DMS53 (cell line): ENCODE data around the gene USP9X.
"Not testable (repeated sequence)": the region's sequence is repeated elsewhere in the genome, so short reads cannot be mapped to it uniquely, and the experiment has no call there.

Source experiments
- DNase-seq: peaks from one replicate; lab custom pipeline; 2025; lab: John Stamatoyannopoulos, UW

USP9X gene

DNA sequence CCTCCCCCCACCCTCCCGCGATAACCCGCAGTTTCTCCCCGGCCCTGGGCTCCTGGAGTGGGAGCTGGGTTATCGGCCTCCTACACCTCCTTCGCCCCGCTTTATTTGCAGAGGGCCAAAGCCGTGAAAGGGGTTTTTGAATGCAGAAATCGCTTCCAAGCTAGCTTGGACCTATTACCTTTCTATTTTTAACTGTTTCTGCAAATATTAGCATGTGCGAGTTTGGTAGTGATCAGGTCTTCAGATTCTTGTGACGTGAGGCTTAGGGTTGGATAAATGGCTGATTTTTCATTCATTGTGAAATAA lies 1.3 kb downstream of the USP9X start:
- DNase-seq, result no peak

DNA sequence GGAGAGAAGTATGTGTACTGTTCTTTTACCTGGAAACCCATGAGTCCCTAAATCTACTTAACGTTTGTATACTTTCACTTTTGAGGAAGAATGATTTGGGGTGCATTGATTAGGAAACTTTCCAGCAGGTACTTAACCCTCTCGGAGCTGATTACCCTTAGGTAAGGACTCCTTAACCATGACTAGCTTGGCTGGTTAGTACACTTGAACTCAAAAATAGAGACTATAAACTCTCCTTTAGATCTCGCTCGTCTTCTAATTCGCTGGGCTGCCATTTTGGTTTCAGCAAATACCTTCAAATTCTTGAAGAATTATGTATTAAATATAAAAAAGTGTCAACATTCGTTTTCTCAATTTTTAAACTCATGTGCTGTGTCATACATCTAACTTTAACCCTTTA lies 2.0 kb downstream of the USP9X start:
- peak; percentile 26 for DNase-seq

DNA sequence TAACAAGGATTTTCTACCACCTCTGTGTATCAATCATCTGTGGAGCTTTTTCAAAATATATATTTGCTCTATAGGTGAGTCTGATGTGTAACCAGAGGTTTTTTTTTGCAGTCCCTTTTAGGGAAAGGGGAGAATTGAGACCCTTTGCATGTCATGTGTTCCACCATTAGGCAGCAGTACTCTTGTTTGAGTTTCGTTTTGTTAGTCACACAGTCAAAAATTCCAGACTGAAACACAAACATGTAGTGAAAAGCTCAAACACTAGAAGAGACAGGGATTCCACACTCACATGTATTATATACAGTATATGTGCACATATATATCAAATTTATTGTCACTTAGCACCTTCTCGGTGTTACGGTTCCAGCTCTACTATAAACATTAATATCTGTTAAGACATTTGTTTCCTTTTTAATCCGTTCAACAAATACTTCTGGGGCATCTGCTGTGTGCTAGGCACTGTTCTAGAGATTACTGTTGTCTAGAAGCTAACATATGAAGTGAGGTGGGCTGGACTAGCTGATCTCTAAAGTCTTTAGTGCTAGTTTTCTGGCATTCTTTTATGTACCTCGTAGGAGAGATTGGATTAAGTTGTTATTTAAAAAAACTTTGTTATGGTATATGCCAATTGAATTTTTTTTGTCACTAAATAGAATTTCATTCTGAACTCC lies 5.5 kb downstream of the USP9X start:
- DNase-seq, result peak; percentile 65

- DNase-seq, result no peak
These were observed 7.5 kb downstream of the USP9X start for GRCh38 chrX:41092776-41093175.

DNA sequence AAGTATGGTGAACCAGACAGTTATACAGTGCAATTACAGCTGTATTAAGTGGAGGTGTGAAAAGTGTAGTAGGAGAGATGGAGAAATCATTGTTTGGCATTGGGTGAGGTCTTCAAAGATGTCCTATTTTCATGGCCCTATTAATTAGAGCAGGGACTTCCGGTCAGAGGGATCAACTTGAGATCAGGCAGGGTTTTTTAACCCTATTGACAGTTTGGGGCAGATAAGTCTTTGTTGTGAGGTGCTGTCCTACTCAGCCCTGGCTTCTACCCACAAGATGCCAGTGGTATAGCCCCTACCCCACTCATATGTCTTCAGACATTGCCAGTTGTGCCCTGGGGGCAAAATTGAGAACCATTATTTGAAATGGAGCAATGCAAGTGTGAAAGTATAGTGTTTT lies 9.9 kb downstream of the USP9X start:
- DNase-seq, result no peak

DNA sequence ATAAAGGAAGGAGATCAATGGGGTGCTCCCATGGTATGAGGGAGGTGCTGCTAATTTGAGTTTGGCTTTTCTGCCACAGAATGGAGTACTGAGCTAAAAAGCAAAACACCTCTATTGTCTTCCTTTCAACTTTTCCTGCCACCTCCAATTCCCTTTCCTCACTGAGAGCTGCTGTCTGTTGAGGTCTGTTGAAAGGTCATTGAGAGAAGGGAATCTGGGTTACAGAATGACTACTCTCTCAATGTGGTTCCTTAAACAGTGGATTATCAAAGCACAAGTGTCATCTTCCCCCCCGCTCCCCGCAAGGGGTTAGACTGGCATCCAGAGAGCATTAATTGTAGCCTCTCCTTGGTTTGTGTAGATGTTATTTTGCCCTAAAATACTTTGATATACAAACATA lies 10.7 kb downstream of the USP9X start:
- DNase-seq, result no peak

- no peak for DNase-seq
These were observed 11.2 kb downstream of the USP9X start for GRCh38 chrX:41096339-41096955.

DNA sequence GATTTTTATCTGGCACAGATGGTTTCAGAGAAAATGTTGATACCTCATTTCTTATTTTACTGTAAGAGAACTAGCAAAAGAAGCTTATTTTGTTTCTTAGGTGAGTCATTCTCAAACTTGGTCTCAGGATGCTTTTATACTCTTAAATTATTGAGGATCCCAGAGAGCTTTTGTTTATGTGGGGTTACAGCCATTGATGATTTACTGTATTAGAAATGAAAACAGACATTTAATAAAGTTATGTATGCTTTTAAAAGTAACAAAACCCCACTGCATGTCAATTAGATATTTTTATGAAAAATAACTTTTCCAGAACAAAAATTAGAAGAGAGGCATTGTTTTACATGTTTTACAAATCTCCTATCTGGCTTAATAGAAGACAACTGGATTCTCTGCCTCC lies 12.1 kb downstream of the USP9X start:
- DNase-seq, result no peak

GRCh38 chrX:41100200-41100599 lies 15.0 kb downstream of the USP9X start:
- DNase-seq, result no peak

- DNase-seq, result no peak
These were observed 15.6 kb downstream of the USP9X start for GRCh38 chrX:41100819-41101218.

DNA sequence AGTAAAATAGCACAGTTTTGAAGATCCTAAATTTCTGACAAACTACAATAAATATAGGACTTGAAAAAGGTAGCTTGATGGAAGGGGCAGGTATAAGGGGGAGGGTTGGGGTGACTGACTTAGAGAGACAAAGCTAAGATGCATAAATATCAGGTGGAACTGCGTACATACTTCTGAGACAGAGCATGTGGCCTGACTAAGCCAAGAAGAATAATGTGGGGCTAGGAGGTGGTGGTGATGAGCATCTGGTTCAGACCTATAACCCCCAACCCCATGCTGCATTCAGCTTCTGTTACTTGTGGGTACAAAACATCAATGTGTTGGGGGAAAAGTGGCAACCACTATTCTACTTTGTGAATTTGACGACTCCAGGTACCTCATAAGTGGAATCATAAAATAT lies 19.8 kb downstream of the USP9X start:
- no peak for DNase-seq

- not testable (repeated sequence) for DNase-seq
These were observed 21.0 kb downstream of the USP9X start for GRCh38 chrX:41106257-41106656.

- DNase-seq, result peak; percentile 14
These were observed 22.8 kb downstream of the USP9X start for GRCh38 chrX:41108007-41108406.

DNA sequence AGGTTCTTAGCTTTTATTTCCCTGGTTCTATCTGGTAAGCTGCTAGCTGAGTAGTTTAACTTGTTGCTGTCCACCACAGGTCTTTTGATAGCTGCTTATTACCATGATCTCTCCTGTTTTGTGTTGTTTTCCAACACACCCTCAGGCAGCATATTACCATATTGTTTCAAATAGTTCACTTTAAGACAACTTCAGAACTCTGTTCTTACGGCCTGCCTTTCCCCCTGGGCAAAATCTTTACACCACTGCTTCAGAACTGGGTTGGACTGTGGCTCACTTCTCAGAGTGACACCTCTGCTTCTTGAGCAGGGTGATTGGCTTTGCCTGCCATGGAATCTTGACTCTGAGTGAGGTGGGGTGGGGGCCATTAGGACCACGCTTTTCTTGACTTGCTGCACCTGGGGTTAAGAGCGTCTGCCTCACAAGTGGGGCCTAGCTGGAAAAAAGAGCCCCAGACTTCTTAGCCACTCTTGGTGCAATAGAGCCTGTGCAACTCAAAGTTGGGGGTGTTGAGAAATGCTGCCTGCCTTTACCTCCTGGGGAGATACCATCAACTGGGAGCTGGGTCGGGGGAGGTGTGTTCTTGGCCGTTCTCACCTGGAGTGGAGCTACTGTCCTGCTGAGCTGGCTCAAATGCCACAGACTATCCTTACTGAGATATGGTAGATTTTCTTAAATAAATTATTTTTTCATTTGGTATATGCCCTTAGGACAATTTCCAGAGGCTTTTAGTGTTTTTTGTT lies 23.4 kb downstream of the USP9X start:
- DNase-seq, result no peak

DNA sequence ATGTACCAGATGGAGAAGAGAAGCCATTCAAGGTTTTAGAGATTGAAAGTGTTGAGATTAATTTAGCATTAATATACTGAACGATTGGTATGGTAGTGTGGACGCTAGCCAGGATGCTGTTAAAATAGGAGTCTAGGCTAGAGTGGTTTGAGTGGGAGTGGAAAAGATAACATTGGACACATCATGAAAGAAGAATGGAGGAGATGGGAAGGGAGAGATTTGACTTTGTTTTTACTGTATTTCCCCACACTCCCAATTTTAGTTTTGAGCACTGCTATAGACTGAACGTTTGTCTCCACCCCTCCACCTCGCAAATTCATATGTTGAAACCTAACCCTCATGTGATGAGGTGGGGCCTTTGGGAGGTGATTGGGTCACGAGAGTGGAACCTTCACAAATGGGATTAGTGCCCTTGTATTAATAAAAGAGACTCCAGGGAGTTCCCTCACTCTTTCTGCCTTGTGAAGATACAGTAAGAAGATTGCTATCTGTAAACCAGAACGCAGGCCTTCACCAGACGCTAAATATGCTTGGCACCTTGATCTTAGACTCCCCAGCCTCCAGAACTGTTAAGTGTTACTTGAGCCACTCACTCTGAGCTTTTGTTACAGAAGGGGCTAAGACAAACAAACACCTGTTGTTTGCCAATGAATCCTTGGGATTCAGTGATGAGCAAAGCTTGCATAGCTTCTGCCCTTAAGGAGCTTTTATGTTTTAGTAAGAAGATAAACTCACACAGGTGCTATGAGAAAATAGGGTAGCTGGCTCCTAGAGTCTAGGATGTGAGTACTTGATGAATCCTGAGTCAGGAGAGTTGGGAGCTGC lies 25.8 kb downstream of the USP9X start:
- DNase-seq, result peak; percentile 13

DNA sequence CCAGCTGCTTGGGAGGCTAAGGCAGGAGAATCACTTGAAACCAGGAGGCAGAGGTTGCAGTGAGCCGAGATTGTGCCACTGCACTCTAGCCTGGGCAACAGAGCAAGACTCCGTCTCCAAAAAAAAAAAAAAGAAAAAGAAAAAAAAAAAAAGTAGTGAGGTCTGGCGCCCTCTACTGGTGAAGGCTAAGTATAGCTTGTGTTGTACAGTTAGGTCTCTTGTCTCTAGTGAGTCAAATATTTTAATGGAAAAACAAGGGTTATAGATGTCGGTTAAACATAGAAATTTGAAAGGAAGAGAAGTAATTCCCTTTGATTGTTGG lies 29.8 kb downstream of the USP9X start:
- DNase-seq, result peak; percentile 58

DNA sequence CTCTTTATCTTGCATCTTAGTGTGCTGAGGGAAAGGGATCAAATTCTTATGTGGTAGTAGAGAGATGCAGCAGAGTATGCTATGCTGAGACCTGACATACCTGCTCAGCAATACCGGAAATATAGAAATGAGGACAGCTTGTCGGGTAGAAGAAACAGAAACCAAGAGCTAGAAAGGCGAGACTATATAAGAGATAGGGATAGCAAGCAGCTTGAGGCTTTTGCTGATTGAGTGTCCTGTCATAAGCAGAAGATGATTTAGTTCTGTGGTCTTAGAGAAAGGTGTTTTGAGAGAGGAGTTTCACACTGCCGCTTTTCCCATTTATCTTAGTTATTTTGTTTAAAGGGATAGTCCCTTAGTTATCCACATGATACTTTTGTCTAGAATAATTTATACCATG lies 31.7 kb downstream of the USP9X start:
- DNase-seq, result no peak

GRCh38 chrX:41118156-41118555 lies 32.9 kb downstream of the USP9X start:
- no peak for DNase-seq

GRCh38 chrX:41119803-41120202 lies 34.6 kb downstream of the USP9X start:
- DNase-seq, result no peak

DNA sequence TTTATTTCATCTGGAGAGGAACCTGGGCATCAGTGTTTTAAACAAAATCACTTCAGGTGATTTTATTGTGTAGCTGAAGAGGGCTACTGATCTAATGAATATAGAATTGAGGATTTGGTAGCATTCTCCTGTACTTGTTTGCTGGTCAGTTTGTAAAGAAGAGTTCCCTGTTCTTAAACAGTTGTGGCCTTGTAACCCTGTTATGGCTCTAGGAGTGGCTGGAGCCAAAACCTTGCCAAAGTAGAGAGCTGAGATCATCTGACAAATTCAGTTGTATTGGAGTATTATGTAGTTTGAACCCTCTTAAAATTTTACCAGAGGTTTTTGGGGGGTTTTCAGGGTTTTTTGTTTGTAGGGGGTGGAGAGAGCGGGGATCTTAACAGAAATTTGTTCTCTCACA lies 36.5 kb downstream of the USP9X start:
- no peak for DNase-seq

GRCh38 chrX:41122664-41123257 lies 37.5 kb downstream of the USP9X start:
- no peak for DNase-seq

DNA sequence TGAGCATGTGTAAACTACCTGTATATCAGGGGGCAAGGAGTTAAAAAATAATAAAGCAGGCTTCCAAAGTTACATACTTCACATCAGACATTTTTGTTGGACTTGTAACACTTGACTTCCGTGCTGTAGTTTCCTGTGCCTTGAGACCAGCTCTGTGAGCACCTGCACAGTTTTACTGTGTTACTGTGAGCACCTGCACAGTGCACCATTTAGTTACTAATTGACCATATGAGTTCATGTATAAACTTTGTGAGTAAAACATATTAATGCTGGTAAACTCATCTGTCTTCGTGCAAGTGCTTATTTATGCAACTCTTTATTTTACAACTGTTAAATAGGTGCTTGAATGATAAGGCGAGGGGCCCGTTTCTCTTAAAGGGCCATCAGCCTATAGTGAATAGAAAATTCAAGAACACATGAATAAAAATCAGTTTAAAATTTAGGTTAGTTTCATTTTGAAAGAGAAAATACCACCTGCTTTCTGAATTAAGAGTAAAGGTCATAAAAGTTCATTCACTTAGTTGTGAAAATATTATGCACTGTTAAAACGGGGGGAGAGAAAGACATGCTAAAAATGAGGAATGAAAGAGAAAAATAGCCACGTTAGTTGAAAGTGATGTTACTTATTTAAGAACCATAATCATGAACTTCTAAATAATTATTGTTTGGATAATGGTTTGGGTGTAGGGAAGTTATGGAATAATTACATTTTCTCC lies 42.4 kb downstream of the USP9X start:
- DNase-seq, result peak; percentile 61
